D721Med (cell line): ENCODE results near the gene LRTM2.

Source experiments
- DNase-seq: peaks from one replicate; pipeline ENCODE4 v3.0.0; 2011; ENCODE audit warnings: low spot score; ENCODE audit not compliant: insufficient read length
- FAIRE-seq: peaks from 2 replicates; lab custom pipeline; 2011; peaks lifted over from hg19 to GRCh38; lab: Jason Lieb, UNC
- CTCF ChIP-seq: IDR thresholded peaks from 2 replicates; pipeline ENCODE4 v1.5.1; 2012; ENCODE audit warnings: mild to moderate bottlenecking, control low read depth; ENCODE audit not compliant: insufficient read depth; ENCODE audit errors: missing control alignments

Gene LRTM2

GRCh38 chr12:1781772-1782171, 38.6 kb upstream of the LRTM2 start:
- no peak for TF ChIP-seq CTCF
- FAIRE-seq (no peak), DNase-seq (no peak)

GRCh38 chr12:1782215-1782614, 38.1 kb upstream of the LRTM2 start:
- no peak for DNase-seq
- FAIRE-seq: no peak
- TF ChIP-seq CTCF: no peak

GRCh38 chr12:1787714-1788113, 32.7 kb upstream of the LRTM2 start:
- DNase-seq (no peak), FAIRE-seq (no peak)
- no peak for TF ChIP-seq CTCF

GRCh38 chr12:1790444-1790843, 29.9 kb upstream of the LRTM2 start:
- DNase-seq: no peak
- no peak for TF ChIP-seq CTCF
- no peak for FAIRE-seq

- peak; percentile 86 for TF ChIP-seq CTCF
- FAIRE-seq (peak; percentile 67), DNase-seq (peak; percentile 78)
Observed at GRCh38 chr12:1791104-1791841, 29.1 kb upstream of the LRTM2 start.

- no peak for TF ChIP-seq CTCF
Observed at GRCh38 chr12:1792406-1792805, 28.0 kb upstream of the LRTM2 start.

GRCh38 chr12:1793426-1794210, 26.7 kb upstream of the LRTM2 start:
- DNase-seq (no peak), FAIRE-seq (no peak)
- TF ChIP-seq CTCF: no peak

More at GRCh38 chr12:1792406-1792805, 28.0 kb upstream of the LRTM2 start:
- FAIRE-seq (no peak), DNase-seq (no peak)
